MCF 10A (cell line): ENCODE data around the gene DPP6. TPM values are rescaled to one million over a fixed set of nuclear protein-coding genes. Genes with fewer than 3 reads are reported as not detected.

Experiments
- BruUV-seq: library from RNA; stranded (reverse); fragments of 400-500 nt; replicated peaks from 2 replicates; lab custom pipeline; 2021; lab: Mats Ljungman, UMichigan
- CTCF ChIA-PET: fragments of 300-600 bp; sonication (Branson Sonifier 250); formaldehyde crosslinking; extraction: SDS; loops from one replicate; lab custom pipeline; 2021; ENCODE audit warnings: antibody characterized with exemption, inconsistent platforms; lab: Yijun Ruan, JAX
- POLR2A ChIA-PET: fragments of 300-600, 350-650 bp; sonication (Branson Sonifier 250); formaldehyde crosslinking; extraction: SDS; loops from one replicate; lab custom pipeline; 2020; ENCODE audit warnings: antibody characterized with exemption, inconsistent platforms; lab: Yijun Ruan, JAX
- DNase-seq: peaks from one replicate; pipeline ENCODE4 v3.0.0-alpha.2; 2018; ENCODE audit not compliant: unreplicated experiment
- H3K27ac Mint-ChIP-seq: one replicate; pipeline ENCODE4 v1.8.0; 2022; ENCODE audit warnings: mild to moderate bottlenecking, low read depth, mixed read lengths; ENCODE audit not compliant: unreplicated experiment
- H3K27me3 Mint-ChIP-seq: one replicate; pipeline ENCODE4 v1.8.0; 2022; ENCODE audit warnings: mixed read lengths; ENCODE audit not compliant: insufficient read depth, unreplicated experiment
- H3K36me3 Mint-ChIP-seq: one replicate; pipeline ENCODE4 v1.8.0; 2022; ENCODE audit warnings: mild to moderate bottlenecking, moderate library complexity, mixed read lengths; ENCODE audit not compliant: insufficient read depth, unreplicated experiment
- H3K4me1 Mint-ChIP-seq: one replicate; pipeline ENCODE4 v1.8.0; 2022; ENCODE audit warnings: mixed read lengths; ENCODE audit not compliant: insufficient read depth, unreplicated experiment
- H3K4me3 Mint-ChIP-seq: one replicate; pipeline ENCODE4 v1.8.0; 2022; ENCODE audit warnings: mild to moderate bottlenecking, moderate library complexity, mixed read lengths; ENCODE audit not compliant: unreplicated experiment
- H3K9me3 Mint-ChIP-seq: one replicate; pipeline ENCODE4 v1.8.0; 2022; ENCODE audit warnings: mixed read lengths; ENCODE audit not compliant: unreplicated experiment
- CTCF ChIP-seq: fragments of 200-600 bp; IDR thresholded peaks from one replicate; pipeline ENCODE4 v1.8.0; 2022; ENCODE audit warnings: antibody characterized with exemption, mild to moderate bottlenecking; ENCODE audit not compliant: unreplicated experiment
- intact Hi-C: fragments of 100-400 bp; cut with micrococcal nuclease; formaldehyde crosslinking; loops from 2 replicates; pipeline ENCODE4 v1.14.1; 2022
- total RNA-seq: library from RNA; stranded (reverse); gene quantifications from 2 replicates; pipeline ENCODE4 v1.2.3, GENCODE V29; 2022

The DPP6 gene
- total RNA-seq, 1 experiment from 2014 or later = not detected

- TF ChIP-seq CTCF = no peak
- no peak overlapping the region for H3K27ac Mint-ChIP-seq
- DNase-seq = no peak
- BruUV-seq = no TSS peak
- H3K4me1 Mint-ChIP-seq = no peaks in the 10 kb centered on the region
- peaks cover 4% of the 10 kb centered on the region for H3K36me3 Mint-ChIP-seq
- peaks cover 39% of the 10 kb centered on the region for H3K9me3 Mint-ChIP-seq
- no peak overlapping the region for H3K4me3 Mint-ChIP-seq
- intact Hi-C loops = no loop called here
- ChIA-PET POLR2A (no interaction called here), CTCF (no interaction called here)
- no peaks in the 10 kb centered on the region for H3K27me3 Mint-ChIP-seq
Measured at GRCh38 chr7:154198481-154198880, 146.3 kb downstream of the DPP6 start.

- H3K27ac Mint-ChIP-seq = no peak overlapping the region
- ChIA-PET POLR2A (no interaction called here), CTCF (interaction anchor here (0.9 kb wide), 1 partner anchor 9 kb away, joined by 4 read pairs; no protein-coding TSS in a partner anchor)
- no peak for DNase-seq
- H3K4me3 Mint-ChIP-seq = no peak overlapping the region
- no peak for TF ChIP-seq CTCF
- no peaks in the 10 kb centered on the region for H3K4me1 Mint-ChIP-seq
- intact Hi-C loops = no loop called here
- H3K9me3 Mint-ChIP-seq = peaks cover 39% of the 10 kb centered on the region
- H3K27me3 Mint-ChIP-seq = no peaks in the 10 kb centered on the region
- BruUV-seq = no TSS peak
- H3K36me3 Mint-ChIP-seq = no peaks in the 10 kb centered on the region
Measured at GRCh38 chr7:154200241-154200640, 148.0 kb downstream of the DPP6 start.

DNA sequence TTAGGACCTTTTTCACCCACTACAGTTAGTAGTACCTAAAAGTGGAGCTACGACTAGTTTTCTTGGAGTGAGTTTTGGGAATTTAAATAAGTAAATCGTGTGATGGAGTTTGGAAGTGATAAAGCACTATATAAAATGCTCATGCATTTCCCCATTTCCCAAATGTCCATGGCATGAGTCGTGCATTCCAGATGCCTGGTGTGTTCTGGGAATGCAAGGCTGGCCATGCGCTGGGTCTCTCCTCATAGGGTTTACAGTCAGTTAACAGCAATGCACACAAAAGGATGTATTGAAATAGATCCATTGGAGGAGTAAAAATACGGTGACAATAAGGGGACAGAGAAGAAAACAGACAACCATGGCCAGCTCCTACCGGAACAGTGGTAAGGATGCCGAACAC lies 149.8 kb downstream of the DPP6 start:
- Mint-ChIP-seq H3K27ac (no peak overlapping the region), H3K4me1 (no peaks in the 10 kb centered on the region), H3K36me3 (no peaks in the 10 kb centered on the region), H3K4me3 (no peak overlapping the region), H3K27me3 (no peaks in the 10 kb centered on the region), H3K9me3 (peaks cover 45% of the 10 kb centered on the region)
- POLR2A ChIA-PET = no interaction called here
- TF ChIP-seq CTCF = no peak
- intact Hi-C loops = no loop called here
- no peak for DNase-seq
- CTCF ChIA-PET = interaction anchor here (0.9 kb wide), 1 partner anchor 16 kb away, joined by 3 read pairs; no protein-coding TSS in a partner anchor
- no TSS peak for BruUV-seq

DNA sequence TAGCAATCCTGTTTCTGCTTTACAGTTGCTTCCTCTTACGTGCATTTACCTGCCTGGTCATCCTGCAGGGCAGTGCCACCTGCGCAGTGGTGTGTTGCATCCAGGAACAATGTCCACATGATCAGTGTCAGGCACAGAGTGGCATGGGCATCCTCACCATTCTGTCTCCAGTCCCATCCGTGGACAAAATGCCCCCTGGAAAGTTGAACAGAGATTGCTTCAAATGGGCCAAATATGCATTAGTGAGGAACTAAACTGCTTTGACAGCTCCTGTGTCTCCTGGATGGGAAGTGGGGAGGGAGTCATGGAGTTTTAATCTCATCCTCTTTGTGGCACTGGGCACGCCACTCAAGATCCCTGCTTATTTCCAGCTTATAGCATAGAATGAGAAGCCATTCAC lies 151.8 kb downstream of the DPP6 start:
- no peaks in the 10 kb centered on the region for H3K27me3 Mint-ChIP-seq
- ChIA-PET POLR2A (no interaction called here), CTCF (no interaction called here)
- H3K27ac Mint-ChIP-seq = no peak overlapping the region
- no TSS peak for BruUV-seq
- H3K36me3 Mint-ChIP-seq = no peaks in the 10 kb centered on the region
- no peak for DNase-seq
- intact Hi-C loops = no loop called here
- peaks cover 46% of the 10 kb centered on the region for H3K9me3 Mint-ChIP-seq
- H3K4me1 Mint-ChIP-seq = no peaks in the 10 kb centered on the region
- no peak overlapping the region for H3K4me3 Mint-ChIP-seq
- TF ChIP-seq CTCF = no peak
